WTC11 (cell line): ENCODE measurements around the gene IGLL1. TPM values are rescaled to one million over a fixed set of nuclear protein-coding genes. Genes with fewer than 3 reads are reported as not detected.

Experiments used
- ATAC-seq: fragments of 200-7000 bp; cut with Tn5 transposase; 2 replicates; pipeline ENCODE4 v1.10.0; 2021; ENCODE audit warnings: mild to moderate bottlenecking, moderate library complexity
- CTCF ChIA-PET: fragments of 300-600 bp; sonication (Branson Sonifier 250); formaldehyde crosslinking; loops from one replicate; lab custom pipeline; 2021; ENCODE audit warnings: antibody characterized with exemption; lab: Charles Lee
- POLR2A ChIA-PET: fragments of 350-600 bp; sonication (Branson Sonifier 250); formaldehyde crosslinking; loops from one replicate; lab custom pipeline; 2021; ENCODE audit warnings: antibody characterized with exemption; lab: Charles Lee
- DNase-seq: peaks from one replicate; pipeline ENCODE4 v3.0.0; 2021; ENCODE audit warnings: low spot score
- H3K27ac Mint-ChIP-seq: 2 replicates; pipeline ENCODE4 v1.8.0; 2021; ENCODE audit warnings: mixed read lengths
- H3K27me3 Mint-ChIP-seq: 2 replicates; pipeline ENCODE4 v1.8.0; 2021; ENCODE audit warnings: low read depth, mild to moderate bottlenecking, moderate library complexity, mixed read lengths
- H3K36me3 Mint-ChIP-seq: 2 replicates; pipeline ENCODE4 v1.8.0; 2021; ENCODE audit warnings: mixed read lengths
- H3K4me1 Mint-ChIP-seq: 2 replicates; pipeline ENCODE4 v1.8.0; 2022; ENCODE audit warnings: mixed read lengths
- H3K4me3 Mint-ChIP-seq: 2 replicates; pipeline ENCODE4 v1.8.0; 2021; ENCODE audit warnings: mild to moderate bottlenecking, moderate library complexity, mixed read lengths
- H3K9me3 Mint-ChIP-seq: 2 replicates; pipeline ENCODE4 v1.8.0; 2021; ENCODE audit warnings: mixed read lengths
- ETV6 ChIP-seq: sonication (generic); formaldehyde crosslinking; IDR thresholded peaks from 2 replicates; pipeline ENCODE4 v1.8.1; 2022; ENCODE audit warnings: mild to moderate bottlenecking, missing genetic modification reagents
- FOXJ3 ChIP-seq: sonication (generic); formaldehyde crosslinking; IDR thresholded peaks from 2 replicates; pipeline ENCODE4 v1.9.0; 2021; ENCODE audit warnings: missing genetic modification reagents, mild to moderate bottlenecking, borderline replicate concordance
- GABPB1 ChIP-seq: sonication (generic); formaldehyde crosslinking; IDR thresholded peaks from 2 replicates; pipeline ENCODE4 v1.8.1; 2023; ENCODE audit warnings: mild to moderate bottlenecking, missing genetic modification reagents
- IRF2 ChIP-seq: sonication (generic); formaldehyde crosslinking; IDR thresholded peaks from 2 replicates; pipeline ENCODE4 v1.8.0; 2022; ENCODE audit warnings: low read depth, missing genetic modification reagents, borderline replicate concordance
- NR3C1 ChIP-seq: sonication (generic); formaldehyde crosslinking; conservative IDR thresholded peaks from 2 replicates; pipeline ENCODE4 v1.8.1; 2023; ENCODE audit warnings: low read depth, mild to moderate bottlenecking, missing genetic modification reagents
- PRRX2 ChIP-seq: fragments of 250-450 bp; sonication (Bioruptor Pico); IDR thresholded peaks from 2 replicates; pipeline ENCODE4 v1.8.0; 2021; ENCODE audit warnings: mild to moderate bottlenecking
- SP1 ChIP-seq: sonication (generic); formaldehyde crosslinking; conservative IDR thresholded peaks from 2 replicates; pipeline ENCODE4 v1.8.1; 2022; ENCODE audit warnings: missing genetic modification reagents
- TEAD4 ChIP-seq: sonication (generic); formaldehyde crosslinking; IDR thresholded peaks from 2 replicates; pipeline ENCODE4 v1.8.0; 2022; ENCODE audit warnings: mild to moderate bottlenecking, missing genetic modification reagents
- ZNF138 ChIP-seq: sonication (generic); formaldehyde crosslinking; conservative IDR thresholded peaks from 2 replicates; pipeline ENCODE4 v1.8.1; 2022; ENCODE audit warnings: mild to moderate bottlenecking, moderate library complexity, missing genetic modification reagents
- total RNA-seq: library from RNA; stranded (reverse); gene quantifications from 3 replicates; pipeline ENCODE4 v1.2.3, GENCODE V29; 2021
- TF ChIP-seq, protein P1 (sequence below): sonication (generic); formaldehyde crosslinking; IDR thresholded peaks from 2 replicates; pipeline ENCODE4 v1.8.1; 2022; ENCODE audit warnings: mild to moderate bottlenecking, moderate library complexity, missing genetic modification reagents
- TF ChIP-seq, protein P2 (sequence below): fragments of 250-450 bp; sonication (Bioruptor Pico); IDR thresholded peaks from 2 replicates; pipeline ENCODE4 v1.9.0; 2021; ENCODE audit warnings: mild to moderate bottlenecking, borderline replicate concordance
- TF ChIP-seq, protein P3 (sequence below): sonication (generic); formaldehyde crosslinking; IDR thresholded peaks from 2 replicates; pipeline ENCODE4 v1.8.0; 2022; ENCODE audit warnings: mild to moderate bottlenecking, missing genetic modification reagents
- TF ChIP-seq, protein P4 (sequence below): sonication (generic); formaldehyde crosslinking; IDR thresholded peaks from 2 replicates; pipeline ENCODE4 v1.8.0; 2023; ENCODE audit warnings: missing genetic modification reagents
- TF ChIP-seq, protein P5 (sequence below): sonication (generic); formaldehyde crosslinking; IDR thresholded peaks from 2 replicates; pipeline ENCODE4 v1.8.1; 2023; ENCODE audit warnings: mild to moderate bottlenecking, missing genetic modification reagents, borderline replicate concordance
- TF ChIP-seq, protein P6 (sequence below): sonication (generic); formaldehyde crosslinking; IDR thresholded peaks from 2 replicates; pipeline ENCODE4 v1.8.0; 2023; ENCODE audit warnings: missing genetic modification reagents, mild to moderate bottlenecking, borderline replicate concordance
- TF ChIP-seq, protein P7 (sequence below): fragments of 200-600 bp; IDR thresholded peaks from 2 replicates; pipeline ENCODE4 v1.8.0; 2022; ENCODE audit warnings: antibody characterized with exemption
- TF ChIP-seq, protein P8 (sequence below): fragments of 250-450 bp; sonication (Bioruptor Pico); conservative IDR thresholded peaks from 2 replicates; pipeline ENCODE4 v1.9.0; 2021; ENCODE audit warnings: mild to moderate bottlenecking
- TF ChIP-seq, protein P9 (sequence below): sonication (generic); formaldehyde crosslinking; IDR thresholded peaks from 2 replicates; pipeline ENCODE4 v1.8.1; 2023; ENCODE audit warnings: mild to moderate bottlenecking, missing genetic modification reagents, moderate library complexity

The IGLL1 gene
- total RNA-seq, 1 experiment from 2014 or later = not detected

DNA sequence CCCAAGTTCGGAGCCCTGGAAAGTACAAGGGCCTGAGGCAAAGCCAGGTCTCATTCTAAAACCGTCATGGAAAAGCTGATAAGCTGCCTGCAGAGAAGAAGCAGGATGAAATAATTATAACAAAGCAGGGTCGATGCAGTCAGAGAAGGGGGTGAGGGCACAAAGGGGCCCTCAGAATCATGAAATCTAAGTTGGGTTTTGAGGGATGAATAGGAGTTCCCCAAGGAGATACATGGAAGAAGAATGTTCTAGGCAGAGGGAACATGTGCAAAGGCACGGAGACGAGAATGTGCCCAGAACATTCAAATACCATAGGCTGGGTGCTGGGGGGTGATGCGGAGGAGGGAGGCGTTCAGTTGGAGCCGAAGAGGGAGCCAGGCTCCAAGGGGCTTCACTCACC lies 25.0 kb downstream of the IGLL1 start:
- Mint-ChIP-seq H3K9me3 (no peaks in the 10 kb centered on the region), H3K4me1 (0 out of 2 replicates have a peak, but pooled peaks cover 5% of the 10 kb centered on the region), H3K36me3 (no peaks in the 10 kb centered on the region), H3K27ac (no peak overlapping the region), H3K4me3 (no peak overlapping the region), H3K27me3 (peaks cover 11% of the 10 kb centered on the region)
- ChIA-PET CTCF (interaction anchor here (1.0 kb wide), 1 partner anchor 169 kb away, joined by 3 read pairs; no protein-coding TSS in a partner anchor), POLR2A (no interaction called here)
- DNase-seq = no peak
- no peak for ATAC-seq
- TF ChIP-seq, protein P1, sequence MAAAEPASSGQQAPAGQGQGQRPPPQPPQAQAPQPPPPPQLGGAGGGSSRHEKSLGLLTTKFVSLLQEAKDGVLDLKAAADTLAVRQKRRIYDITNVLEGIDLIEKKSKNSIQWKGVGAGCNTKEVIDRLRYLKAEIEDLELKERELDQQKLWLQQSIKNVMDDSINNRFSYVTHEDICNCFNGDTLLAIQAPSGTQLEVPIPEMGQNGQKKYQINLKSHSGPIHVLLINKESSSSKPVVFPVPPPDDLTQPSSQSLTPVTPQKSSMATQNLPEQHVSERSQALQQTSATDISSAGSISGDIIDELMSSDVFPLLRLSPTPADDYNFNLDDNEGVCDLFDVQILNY (CRISPR knock-in tag) = no peak
- TF ChIP-seq SP1 (CRISPR knock-in tag) = no peak
- TF ChIP-seq IRF2 (CRISPR knock-in tag) = no peak
- TF ChIP-seq, protein P2, sequence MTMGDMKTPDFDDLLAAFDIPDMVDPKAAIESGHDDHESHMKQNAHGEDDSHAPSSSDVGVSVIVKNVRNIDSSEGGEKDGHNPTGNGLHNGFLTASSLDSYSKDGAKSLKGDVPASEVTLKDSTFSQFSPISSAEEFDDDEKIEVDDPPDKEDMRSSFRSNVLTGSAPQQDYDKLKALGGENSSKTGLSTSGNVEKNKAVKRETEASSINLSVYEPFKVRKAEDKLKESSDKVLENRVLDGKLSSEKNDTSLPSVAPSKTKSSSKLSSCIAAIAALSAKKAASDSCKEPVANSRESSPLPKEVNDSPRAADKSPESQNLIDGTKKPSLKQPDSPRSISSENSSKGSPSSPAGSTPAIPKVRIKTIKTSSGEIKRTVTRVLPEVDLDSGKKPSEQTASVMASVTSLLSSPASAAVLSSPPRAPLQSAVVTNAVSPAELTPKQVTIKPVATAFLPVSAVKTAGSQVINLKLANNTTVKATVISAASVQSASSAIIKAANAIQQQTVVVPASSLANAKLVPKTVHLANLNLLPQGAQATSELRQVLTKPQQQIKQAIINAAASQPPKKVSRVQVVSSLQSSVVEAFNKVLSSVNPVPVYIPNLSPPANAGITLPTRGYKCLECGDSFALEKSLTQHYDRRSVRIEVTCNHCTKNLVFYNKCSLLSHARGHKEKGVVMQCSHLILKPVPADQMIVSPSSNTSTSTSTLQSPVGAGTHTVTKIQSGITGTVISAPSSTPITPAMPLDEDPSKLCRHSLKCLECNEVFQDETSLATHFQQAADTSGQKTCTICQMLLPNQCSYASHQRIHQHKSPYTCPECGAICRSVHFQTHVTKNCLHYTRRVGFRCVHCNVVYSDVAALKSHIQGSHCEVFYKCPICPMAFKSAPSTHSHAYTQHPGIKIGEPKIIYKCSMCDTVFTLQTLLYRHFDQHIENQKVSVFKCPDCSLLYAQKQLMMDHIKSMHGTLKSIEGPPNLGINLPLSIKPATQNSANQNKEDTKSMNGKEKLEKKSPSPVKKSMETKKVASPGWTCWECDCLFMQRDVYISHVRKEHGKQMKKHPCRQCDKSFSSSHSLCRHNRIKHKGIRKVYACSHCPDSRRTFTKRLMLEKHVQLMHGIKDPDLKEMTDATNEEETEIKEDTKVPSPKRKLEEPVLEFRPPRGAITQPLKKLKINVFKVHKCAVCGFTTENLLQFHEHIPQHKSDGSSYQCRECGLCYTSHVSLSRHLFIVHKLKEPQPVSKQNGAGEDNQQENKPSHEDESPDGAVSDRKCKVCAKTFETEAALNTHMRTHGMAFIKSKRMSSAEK (CRISPR knock-in tag) = no peak
- TF ChIP-seq ETV6 (CRISPR knock-in tag) = no peak
- TF ChIP-seq ZNF138 (CRISPR knock-in tag) = no peak
- no peak for TF ChIP-seq TEAD4 (CRISPR knock-in tag)
- TF ChIP-seq, protein P3, sequence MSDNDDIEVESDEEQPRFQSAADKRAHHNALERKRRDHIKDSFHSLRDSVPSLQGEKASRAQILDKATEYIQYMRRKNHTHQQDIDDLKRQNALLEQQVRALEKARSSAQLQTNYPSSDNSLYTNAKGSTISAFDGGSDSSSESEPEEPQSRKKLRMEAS = no peak
- TF ChIP-seq, protein P4, sequence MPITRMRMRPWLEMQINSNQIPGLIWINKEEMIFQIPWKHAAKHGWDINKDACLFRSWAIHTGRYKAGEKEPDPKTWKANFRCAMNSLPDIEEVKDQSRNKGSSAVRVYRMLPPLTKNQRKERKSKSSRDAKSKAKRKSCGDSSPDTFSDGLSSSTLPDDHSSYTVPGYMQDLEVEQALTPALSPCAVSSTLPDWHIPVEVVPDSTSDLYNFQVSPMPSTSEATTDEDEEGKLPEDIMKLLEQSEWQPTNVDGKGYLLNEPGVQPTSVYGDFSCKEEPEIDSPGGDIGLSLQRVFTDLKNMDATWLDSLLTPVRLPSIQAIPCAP = no peak
- TF ChIP-seq, protein P5, sequence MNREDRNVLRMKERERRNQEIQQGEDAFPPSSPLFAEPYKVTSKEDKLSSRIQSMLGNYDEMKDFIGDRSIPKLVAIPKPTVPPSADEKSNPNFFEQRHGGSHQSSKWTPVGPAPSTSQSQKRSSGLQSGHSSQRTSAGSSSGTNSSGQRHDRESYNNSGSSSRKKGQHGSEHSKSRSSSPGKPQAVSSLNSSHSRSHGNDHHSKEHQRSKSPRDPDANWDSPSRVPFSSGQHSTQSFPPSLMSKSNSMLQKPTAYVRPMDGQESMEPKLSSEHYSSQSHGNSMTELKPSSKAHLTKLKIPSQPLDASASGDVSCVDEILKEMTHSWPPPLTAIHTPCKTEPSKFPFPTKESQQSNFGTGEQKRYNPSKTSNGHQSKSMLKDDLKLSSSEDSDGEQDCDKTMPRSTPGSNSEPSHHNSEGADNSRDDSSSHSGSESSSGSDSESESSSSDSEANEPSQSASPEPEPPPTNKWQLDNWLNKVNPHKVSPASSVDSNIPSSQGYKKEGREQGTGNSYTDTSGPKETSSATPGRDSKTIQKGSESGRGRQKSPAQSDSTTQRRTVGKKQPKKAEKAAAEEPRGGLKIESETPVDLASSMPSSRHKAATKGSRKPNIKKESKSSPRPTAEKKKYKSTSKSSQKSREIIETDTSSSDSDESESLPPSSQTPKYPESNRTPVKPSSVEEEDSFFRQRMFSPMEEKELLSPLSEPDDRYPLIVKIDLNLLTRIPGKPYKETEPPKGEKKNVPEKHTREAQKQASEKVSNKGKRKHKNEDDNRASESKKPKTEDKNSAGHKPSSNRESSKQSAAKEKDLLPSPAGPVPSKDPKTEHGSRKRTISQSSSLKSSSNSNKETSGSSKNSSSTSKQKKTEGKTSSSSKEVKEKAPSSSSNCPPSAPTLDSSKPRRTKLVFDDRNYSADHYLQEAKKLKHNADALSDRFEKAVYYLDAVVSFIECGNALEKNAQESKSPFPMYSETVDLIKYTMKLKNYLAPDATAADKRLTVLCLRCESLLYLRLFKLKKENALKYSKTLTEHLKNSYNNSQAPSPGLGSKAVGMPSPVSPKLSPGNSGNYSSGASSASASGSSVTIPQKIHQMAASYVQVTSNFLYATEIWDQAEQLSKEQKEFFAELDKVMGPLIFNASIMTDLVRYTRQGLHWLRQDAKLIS = no peak
- no peak for TF ChIP-seq GABPB1 (CRISPR knock-in tag)
- TF ChIP-seq, protein P6, sequence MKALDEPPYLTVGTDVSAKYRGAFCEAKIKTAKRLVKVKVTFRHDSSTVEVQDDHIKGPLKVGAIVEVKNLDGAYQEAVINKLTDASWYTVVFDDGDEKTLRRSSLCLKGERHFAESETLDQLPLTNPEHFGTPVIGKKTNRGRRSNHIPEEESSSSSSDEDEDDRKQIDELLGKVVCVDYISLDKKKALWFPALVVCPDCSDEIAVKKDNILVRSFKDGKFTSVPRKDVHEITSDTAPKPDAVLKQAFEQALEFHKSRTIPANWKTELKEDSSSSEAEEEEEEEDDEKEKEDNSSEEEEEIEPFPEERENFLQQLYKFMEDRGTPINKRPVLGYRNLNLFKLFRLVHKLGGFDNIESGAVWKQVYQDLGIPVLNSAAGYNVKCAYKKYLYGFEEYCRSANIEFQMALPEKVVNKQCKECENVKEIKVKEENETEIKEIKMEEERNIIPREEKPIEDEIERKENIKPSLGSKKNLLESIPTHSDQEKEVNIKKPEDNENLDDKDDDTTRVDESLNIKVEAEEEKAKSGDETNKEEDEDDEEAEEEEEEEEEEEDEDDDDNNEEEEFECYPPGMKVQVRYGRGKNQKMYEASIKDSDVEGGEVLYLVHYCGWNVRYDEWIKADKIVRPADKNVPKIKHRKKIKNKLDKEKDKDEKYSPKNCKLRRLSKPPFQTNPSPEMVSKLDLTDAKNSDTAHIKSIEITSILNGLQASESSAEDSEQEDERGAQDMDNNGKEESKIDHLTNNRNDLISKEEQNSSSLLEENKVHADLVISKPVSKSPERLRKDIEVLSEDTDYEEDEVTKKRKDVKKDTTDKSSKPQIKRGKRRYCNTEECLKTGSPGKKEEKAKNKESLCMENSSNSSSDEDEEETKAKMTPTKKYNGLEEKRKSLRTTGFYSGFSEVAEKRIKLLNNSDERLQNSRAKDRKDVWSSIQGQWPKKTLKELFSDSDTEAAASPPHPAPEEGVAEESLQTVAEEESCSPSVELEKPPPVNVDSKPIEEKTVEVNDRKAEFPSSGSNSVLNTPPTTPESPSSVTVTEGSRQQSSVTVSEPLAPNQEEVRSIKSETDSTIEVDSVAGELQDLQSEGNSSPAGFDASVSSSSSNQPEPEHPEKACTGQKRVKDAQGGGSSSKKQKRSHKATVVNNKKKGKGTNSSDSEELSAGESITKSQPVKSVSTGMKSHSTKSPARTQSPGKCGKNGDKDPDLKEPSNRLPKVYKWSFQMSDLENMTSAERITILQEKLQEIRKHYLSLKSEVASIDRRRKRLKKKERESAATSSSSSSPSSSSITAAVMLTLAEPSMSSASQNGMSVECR (CRISPR knock-in tag) = no peak
- TF ChIP-seq, protein P7, sequence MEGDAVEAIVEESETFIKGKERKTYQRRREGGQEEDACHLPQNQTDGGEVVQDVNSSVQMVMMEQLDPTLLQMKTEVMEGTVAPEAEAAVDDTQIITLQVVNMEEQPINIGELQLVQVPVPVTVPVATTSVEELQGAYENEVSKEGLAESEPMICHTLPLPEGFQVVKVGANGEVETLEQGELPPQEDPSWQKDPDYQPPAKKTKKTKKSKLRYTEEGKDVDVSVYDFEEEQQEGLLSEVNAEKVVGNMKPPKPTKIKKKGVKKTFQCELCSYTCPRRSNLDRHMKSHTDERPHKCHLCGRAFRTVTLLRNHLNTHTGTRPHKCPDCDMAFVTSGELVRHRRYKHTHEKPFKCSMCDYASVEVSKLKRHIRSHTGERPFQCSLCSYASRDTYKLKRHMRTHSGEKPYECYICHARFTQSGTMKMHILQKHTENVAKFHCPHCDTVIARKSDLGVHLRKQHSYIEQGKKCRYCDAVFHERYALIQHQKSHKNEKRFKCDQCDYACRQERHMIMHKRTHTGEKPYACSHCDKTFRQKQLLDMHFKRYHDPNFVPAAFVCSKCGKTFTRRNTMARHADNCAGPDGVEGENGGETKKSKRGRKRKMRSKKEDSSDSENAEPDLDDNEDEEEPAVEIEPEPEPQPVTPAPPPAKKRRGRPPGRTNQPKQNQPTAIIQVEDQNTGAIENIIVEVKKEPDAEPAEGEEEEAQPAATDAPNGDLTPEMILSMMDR = no peak
- TF ChIP-seq NR3C1 (CRISPR knock-in tag) = no peak
- TF ChIP-seq, protein P8, sequence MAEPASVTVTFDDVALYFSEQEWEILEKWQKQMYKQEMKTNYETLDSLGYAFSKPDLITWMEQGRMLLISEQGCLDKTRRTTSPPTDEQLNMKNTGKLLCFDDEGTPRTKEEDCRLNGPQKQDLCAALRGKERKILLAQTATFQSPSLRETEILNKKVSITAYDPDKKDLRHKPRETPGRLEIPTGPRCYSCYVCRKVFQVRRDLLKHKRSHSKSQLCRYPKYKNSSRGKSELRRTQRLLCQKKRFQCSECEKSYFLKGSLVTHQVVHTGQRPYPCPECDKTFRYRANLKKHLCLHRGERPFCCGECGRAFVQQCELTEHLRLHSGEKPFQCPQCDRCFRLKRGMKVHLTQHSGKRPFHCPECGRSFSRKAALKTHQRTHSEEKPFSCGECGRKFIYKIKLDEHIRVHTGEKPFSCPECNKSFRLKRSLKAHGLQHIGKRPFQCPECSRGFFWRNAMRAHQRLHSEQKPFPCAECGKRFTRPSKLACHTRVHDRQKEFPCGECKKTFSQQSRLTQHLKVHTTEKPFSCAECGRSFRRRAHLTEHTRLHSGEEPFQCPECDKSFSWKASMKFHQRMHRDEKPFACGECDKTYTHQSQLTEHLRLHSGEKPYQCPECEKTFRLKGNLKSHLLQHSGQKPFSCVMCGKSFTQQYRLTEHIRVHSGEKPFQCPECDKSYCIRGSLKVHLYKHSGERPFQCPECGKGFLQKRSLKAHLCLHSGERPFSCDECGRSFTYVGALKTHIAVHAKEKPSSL = no peak
- no peak for TF ChIP-seq FOXJ3 (CRISPR knock-in tag)
- TF ChIP-seq, protein P9, sequence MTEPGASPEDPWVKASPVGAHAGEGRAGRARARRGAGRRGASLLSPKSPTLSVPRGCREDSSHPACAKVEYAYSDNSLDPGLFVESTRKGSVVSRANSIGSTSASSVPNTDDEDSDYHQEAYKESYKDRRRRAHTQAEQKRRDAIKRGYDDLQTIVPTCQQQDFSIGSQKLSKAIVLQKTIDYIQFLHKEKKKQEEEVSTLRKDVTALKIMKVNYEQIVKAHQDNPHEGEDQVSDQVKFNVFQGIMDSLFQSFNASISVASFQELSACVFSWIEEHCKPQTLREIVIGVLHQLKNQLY (CRISPR knock-in tag) = no peak
- TF ChIP-seq PRRX2 (CRISPR knock-in tag) = no peak
